Activated CD8-positive, alpha-beta memory T cell treated with anti-CD3 and anti-CD28 coated beads, Interleukin-2, amount 50 U/mL, for 24 hours (primary cell): Measurements from ENCODE around the gene PRKACA.

Experiments used
- DNase-seq: peaks from one replicate; pipeline ENCODE4 v3.0.0-alpha.2; 2020; ENCODE audit errors: extremely low read depth

The PRKACA gene

DNA sequence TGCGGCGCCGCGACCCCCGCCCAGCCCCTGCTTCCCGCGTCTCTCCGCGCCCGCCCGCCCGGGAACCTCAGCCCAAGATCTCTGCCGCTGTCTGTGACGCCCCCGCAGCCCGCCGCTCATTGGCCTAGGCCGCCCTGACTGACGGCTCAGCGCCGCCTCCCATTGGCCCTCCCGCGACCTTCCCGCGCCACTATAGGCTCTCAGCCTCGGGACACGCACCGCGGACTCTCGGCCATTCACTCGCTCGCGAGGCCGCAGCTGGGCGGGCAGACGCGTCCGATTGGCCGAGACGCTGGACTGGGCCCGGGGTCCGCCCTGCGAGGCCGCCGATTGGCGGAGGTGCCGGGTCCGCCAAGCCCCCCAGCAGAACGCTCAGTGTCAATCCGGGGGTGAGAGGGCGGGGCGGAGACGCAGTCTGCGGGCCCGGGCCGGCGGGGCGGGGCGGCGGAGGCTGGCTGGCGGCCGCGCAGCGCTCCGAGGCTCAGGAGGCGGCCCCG lies at the start of gene PRKACA:
TSS of gene PRKACA (minus strand) at position 95 of the 497 bp plus-strand sequence. CDS start 215 bp downstream, outside the sequence.
- peak; percentile 95 for DNase-seq

DNA sequence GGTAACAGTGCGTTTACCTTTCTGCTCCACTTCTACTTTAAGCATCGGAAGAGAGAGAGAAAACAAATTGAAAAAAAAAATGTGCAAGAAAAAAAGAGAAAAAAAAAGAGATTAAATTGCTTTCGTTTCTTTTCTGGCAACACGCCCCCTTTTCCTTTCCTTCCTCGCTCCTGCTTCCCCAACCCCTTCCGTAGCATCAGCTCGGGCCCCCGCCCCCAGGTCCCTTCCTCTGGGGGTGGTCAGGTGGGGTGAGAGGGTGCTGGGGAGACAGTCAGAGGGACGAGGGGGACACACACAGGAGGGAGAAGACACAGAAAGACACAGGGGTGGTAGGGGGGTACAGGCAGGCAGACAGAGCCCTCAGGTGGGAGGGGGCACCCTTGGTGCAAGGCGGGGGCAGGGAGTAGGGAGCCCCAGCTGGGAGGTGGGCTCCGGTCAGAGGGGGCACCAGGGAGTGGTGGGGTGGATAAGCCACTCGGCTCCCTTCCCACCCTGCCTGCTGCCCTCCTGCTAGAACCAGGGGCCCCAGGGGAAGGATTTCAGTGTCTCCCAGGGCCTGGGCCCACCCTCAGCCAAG lies 49.5 kb upstream of the PRKACA start:
- no peak for DNase-seq

DNA sequence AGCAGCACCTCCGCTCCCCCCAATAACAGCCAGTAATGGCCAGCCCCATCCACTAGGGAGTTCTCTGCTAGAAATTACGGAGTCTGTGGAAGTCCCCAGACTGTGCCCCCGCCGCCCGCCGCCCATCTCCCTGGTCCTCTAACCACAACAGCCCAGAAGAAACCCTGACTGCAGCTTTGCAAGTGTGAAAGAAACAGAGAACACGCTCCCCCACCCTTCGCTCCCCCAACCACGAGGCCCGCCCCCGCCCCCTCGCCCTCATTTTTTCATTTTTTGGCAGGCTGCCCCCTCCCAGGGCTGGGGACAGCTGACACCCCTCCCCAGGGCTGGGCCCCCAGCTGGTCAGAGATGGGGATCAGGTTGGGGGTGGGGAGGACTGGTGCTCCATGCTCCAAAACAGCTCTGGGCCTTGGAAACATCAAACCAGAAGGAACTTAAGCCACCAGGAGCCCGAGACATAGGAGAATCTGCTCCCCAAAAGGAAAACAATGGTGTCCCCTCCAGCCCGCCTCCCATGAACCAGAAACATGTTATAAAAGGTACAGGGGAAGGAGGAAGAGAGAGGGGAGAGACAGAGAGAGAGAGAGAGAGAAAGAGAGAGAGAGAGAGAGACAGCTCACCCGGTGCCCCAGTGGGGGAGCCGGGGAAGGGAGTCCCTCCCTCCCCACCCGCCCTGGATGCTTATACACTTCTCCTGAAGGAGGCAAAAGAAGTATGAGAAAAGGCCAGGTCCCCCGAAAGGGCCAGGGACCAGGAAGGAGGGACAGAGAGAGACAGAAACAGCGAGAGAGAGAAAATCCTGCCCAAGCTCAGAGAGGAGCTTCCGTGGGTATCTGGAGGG lies 48.6 kb upstream of the PRKACA start:
- no peak for DNase-seq

DNA sequence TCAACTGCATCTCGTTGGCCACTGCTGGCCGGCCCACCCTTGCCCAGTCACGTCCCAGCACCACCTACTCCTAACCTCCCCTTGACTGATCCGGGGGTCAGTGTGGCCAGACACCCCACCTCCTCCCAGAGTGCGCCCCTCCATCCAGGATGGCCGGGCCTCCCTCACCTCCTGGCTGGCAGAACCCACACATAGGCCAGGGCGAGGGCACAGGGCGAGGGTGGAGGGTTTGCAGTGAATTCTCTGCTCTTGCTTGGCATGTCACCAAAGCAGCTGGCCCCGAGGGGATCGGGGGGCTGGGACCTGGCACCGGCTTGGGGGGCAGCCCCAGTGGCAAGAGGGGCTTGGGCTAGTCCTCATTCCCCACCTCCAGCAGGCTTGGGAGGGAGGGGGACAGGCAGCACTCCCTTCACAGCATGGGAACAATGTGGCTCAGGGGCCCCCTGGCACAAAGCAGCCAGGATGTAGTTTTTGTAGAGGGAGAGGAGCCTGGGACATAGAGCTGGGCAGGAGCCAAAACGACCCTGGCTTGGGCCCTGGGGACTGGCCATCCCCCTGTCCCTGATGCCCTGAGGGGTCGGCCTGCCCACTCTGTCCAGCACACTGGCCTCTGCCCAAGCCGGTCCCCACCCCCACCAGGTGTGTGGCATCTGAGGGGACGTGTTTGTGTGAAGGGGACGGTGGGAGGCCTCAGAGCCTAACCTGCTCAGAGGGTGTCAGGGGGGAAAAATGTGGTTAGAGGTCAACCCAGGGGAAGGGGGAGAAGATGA lies 47.3 kb upstream of the PRKACA start:
- DNase-seq: no peak

DNA sequence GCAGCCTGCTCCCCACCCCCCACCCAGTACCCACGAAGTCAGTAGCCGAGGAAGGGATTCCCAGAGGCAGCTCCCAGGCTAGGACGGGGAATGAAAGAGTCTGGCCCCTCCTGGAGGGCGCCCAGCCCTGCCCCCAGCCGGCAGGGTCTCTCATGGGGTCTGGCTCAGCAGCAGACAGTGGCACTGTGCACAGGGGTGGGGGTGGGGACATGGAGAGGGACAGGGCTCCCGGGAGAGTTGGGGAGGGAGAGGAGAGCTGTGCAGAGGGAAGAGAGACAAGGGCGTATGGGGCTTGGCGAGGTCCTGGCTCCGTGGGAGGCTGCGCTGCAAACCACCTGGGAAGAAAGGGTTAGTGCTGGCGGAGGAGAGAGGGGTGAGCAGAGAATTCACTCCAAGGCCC lies 46.5 kb upstream of the PRKACA start:
- no peak for DNase-seq

DNA sequence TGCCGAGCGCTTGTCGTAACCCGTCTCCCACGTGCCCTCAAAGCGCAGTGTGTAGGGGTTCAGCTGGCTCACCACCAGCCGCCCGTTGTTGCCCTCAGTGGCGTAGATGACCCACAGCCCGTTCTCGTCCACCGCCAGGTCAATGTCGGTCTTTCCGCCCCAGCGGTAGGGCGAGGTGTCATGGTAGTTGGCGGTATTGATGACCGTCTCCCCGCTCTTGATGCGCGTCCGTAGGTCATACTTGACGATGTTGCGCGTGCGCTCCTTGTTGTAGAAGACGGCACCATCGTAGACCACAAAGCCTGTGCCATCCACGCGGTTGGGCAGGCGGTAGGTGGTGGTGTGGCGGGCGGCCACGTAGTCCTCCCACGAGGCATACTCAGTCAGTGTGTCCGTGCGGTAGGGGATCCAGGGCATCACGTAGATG lies 45.3 kb upstream of the PRKACA start:
- no peak for DNase-seq

DNA sequence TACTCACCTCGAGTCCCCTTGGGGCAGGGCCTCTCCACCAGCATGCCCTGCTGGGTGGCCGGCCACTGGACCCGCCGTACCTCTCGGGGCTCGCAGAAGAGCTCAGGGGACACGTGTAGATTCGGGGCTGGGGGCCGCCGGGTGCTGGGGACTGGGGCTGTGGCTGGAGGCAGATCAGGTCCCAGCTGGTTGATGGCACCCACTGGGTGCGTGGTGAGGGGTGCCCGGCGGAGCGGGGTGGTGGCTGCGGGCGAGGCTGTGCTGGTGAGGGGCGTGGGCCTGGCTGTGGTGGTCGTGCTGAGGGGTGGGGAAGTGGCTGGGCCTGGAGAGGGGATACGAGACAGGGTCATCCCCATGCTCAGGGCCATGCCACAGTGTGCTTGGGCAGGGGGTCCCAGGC lies 43.7 kb upstream of the PRKACA start:
- no peak for DNase-seq

DNA sequence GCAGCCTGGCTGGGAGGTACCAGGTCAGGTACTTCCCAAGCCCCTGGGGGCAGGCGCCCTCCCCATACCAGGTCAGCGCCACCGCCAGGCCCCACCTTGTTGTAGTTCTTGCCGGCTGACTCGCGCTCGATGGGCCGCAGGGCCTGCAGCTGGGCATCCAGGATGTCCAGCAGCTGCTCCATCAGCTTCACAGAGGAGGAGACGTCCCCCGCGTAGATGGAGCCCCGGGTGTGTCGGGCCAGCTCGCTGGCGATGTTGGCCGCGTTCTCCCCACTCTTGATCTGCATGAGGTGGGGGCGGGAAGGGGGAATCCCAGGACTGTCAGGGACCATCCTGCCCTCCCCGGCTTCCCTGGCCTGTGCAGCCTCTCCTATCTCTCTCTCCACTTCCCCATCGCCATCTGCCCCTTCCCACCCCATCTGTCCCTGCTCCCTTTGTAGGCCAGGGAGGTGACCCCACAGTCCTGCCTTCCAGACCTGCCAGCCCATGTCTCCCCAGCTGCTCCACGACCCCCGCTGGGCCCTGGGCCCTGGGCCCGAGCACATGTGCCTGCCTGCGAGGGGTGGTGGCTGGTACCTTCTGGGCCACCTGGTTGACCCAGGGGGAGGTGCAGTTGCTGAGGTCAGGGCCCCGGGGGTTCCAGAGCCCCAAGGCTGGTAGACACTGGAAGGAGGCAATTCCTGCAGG lies 42.6 kb upstream of the PRKACA start:
- DNase-seq: no peak

DNA sequence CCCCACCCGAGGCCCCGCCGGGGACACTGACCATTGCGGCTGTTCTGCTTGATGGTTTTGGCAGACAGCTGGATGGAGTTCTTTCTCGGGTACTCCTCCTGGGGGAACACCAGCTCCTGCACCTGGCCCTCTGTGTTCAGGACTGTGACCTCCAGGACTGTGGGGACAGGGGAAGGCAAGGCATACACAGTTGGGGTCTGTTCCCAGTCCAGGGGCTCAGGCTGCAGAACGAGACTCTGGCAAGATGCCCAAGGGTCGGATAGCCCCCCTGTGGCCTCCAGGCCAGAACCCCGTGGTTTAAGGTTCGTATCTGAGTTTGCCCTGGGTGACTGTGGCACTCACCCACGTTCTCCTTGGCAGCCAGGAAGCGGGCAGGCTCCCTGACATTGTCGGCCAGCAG lies 41.5 kb upstream of the PRKACA start:
- DNase-seq: no peak

DNA sequence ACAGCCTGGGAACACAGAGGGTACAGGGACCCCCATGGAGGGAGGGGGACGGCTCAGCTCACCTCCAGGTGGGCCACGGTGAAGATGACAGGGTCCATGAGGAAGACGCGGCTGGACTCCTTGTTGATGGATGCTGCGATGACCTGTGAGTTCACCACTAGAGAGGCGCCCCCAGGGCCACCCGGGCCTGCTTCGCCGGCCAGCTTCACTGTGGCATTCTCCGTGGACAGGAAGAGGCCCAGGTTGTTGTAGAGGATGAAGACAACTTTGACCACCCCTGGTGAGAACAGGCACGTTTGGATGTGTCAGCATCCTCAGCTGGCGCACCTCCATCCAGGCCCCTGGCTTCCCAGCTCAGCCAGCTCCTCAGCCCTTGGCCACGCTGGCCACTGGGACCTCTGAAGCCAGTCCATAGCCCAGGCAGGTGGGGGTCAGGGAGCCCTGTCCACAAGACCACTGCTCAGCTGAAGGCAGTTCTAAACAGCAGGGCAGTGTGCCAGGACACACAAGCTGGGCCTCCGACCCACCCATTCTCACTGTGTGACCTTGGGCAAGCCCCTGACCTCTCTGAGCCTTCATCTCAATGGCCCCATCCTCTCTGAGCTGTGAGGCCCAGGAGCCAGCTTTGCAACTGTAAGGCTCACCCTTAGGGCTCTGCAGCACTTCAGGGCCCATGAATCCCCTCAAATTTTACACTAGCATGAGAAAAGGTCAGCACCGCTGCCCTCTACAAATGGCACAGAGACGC lies 40.9 kb upstream of the PRKACA start:
- DNase-seq: no peak

DNA sequence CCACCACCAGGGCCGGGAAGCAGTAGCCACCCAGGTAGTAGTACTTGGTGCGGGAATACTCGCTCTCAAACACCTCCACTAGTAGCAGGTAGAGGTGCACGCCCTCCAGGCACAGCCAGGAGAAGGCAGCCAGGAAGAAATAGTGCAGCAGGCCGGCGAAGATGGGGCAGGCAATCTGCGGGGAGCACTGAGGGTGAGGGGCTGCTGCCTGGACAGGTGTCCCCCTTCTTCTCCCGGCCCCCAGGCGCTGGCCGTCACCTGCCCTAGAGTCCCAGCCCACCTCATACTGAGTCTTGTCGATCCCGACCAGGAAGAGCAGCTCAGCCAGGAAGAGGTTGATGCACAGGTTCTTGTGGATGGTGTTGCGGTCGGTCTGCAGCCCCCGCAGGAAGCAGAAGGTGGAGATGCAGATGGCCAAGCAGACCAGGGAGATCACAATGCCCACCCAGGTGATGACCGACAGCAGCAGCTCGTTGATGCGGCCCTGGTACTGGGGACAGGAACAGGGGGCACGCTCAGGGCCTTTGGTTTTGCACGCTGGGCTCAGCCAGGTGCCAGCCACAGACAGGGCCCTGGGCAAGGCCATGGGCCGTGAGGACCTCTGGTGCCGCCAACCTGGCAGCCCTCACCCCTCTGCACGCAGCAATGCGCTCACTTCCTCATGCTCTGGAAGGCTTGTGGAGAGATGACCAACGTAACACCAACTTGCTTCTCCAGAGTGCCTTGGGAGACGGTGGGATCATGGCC lies 39.6 kb upstream of the PRKACA start:
- DNase-seq: no peak

DNA sequence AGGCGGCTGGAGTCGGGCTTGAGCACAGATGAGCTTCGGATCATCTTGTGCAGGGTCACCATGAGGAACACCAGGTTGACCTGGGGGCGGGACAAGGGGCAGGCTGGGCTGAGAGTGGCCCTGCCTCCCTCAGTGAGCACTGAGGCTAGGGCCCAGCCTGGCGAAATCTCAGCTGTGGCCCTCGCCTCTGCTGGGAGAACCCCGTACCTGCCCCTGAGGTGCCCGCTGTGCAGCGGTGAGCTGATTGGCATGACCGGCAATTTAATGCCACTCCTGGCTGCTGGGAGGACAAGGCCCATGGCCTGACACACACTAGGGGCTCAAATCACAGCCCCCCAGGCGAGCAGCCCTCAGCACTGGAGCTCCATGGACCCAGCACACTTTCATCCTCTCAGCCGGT lies 38.6 kb upstream of the PRKACA start:
- no peak for DNase-seq

DNA sequence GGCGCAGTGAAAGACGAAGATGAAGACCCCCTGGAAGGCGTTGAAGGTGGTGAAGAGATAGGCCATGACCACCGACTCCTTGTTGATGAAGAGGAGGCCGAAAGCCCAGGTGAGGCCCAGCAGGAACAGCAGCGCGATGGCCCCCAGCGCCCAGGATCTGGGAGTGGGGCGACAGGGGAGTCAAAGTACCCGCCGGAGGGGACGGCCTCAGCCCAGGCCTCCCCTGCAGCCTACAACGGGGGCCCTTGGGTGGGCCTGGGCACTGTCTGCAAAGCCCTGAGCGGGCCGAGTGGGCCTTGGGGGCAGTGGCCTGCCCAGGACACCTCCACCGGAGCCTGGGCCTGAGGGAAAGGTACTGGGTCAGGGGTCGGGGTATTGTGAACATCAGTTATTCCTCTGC lies 37.8 kb upstream of the PRKACA start:
- DNase-seq: no peak

DNA sequence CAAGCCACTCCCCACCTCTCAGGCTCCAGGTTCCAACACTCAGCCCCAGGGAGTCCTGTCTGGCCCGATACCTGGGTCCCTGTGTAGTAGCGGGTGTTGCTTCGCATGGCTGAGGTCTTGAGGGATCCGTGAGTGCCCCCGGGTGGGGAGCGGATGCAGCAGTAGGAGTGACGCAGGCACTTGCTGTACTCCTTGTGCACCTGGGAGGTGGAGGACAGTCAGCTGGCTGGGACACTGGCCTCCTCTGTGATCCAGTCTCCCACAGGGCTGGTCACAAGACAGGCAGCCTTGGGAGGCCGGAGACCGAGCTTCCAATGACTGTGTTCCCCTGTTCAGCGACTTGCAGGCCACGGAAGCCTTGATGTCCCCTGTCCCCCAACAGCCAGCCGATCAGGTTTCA lies 35.2 kb upstream of the PRKACA start:
- no peak for DNase-seq

DNA sequence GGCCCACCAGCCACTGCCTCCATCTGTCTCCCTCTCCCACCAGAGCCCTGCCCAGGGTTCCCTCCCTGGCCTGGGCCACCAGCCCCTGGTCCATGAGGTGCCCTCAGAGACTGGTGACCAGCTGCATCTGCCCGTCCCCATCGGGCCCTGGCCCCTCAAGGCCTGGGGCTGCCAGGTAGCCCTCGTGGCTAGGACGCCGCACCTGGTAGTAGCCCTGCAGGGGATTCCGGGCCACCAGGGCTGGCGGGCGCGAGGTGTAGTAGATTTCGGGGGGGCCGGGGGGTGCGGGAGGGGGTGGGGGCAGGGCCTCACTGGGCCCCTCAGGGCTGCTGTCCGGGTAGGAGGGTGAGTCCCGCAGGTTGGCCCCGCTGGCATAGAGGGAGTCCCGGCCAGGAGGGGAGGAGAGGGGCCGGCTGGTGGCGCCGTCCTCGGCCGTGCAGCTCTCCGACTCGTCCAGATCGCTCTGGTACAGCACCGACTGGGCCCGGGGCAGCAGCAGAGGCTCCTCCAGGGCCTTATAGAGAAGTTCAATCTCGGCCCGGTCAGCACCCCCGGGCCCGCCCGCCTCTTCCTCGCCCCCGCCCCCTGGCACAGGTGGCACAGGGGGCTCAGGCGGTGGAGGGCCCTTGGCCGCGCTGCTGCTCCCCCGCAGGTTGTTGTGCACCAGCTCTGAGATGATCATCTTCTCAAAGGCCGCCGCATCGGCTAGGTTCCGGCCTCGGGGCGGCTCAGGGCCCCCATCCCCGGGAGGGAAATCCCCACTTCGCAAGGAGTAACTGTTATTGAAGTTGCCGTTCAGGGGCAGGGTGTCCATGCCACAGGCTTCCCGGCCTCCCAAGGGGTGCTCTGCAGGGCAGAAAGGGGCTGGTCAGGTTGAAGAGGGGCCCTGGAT lies 33.5 kb upstream of the PRKACA start:
- no peak for DNase-seq

DNA sequence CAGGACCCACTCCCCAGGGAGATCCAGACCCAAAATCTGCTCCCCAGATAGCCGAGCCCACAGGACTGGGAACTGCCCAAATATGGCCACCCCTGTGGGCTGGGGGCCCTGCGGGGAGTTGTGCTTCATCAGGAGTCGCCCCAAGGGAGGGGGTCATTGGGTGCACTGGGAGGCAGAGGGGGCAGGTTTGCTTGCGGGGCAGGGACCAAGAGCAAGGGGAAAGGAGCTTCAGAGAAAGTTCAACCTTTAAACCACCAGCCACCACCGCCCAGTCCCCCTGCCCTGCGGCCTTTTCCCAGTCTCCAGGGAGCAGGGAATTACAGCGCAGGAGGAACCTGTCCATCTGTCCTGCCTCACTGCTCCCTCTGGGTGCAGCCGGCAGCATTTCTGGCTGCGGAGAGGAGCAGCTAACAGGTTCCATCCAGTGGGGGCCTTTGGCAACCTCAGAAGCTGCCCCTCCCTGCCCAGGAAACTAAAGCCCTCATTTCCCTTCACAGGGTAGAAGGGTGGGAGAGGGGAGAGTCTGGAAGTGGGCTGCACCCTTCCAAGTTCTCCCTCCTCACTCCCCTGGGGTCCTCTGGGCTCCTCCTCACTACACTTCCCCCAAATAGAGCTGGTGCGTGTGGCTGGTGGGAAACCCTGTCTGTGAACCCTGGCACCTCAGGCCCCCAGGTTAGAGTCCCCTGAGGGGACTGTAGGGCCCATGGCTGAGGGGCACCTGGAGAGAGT lies 32.6 kb upstream of the PRKACA start:
- DNase-seq: no peak

DNA sequence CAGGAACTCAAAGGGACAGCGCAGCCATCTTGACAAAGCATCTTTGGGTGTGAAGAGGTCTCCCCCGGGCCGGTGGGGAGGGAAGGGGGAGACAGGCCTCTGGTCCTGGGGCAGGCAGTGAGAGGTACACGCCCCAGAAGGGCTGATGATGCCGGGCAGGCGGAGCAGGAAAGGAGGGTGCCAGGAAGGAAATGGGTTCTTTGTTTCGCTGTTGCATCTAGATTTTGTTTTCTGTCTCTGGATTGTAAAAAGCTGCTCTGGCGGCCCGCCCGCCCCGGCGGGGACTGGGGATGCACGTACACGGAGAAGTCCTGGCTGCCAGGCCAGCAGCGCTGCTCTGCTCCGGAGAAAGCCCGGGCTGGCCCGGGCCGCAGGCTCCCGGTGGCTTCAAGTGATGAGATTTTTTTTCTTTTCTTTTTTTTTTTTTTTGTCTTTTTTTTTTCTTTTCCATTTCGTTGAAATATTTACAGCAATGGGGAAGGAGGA lies 32.0 kb upstream of the PRKACA start:
- DNase-seq: no peak

DNA sequence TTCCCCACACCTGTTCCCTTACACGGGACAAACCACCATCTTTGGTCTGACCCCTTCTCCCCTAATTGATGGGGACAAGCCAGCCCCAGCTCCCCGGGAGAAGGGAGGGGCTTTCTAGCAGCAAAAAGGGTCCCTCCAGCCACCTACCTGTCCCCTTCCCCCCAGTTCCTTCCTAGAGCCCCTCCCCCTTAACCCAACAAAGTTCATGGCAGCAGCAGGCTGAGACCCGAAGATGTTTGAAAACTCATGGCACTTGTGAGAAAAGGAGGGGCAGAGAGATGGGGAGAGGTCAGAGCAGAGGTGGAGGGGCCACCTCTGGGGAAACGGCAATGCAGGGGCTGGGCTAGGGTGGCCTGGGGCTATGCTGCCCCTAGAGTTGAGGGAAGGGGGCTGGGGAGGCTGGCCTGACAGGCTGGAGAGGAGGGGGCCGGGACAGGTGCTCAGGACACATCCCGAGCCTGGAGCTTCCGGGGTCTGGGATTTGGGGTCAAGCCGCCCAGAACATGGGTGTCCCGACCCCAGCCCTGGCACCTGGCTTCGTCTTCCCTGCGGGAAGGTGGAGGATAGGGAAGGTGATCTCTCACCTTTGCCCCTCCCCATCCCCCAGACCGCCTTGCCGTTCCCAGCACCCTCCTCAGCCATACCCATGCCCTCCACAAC lies 31.3 kb upstream of the PRKACA start:
- no peak for DNase-seq
